ENCODE measurements around the gene ADRA2C.

The ADRA2C gene

DNA sequence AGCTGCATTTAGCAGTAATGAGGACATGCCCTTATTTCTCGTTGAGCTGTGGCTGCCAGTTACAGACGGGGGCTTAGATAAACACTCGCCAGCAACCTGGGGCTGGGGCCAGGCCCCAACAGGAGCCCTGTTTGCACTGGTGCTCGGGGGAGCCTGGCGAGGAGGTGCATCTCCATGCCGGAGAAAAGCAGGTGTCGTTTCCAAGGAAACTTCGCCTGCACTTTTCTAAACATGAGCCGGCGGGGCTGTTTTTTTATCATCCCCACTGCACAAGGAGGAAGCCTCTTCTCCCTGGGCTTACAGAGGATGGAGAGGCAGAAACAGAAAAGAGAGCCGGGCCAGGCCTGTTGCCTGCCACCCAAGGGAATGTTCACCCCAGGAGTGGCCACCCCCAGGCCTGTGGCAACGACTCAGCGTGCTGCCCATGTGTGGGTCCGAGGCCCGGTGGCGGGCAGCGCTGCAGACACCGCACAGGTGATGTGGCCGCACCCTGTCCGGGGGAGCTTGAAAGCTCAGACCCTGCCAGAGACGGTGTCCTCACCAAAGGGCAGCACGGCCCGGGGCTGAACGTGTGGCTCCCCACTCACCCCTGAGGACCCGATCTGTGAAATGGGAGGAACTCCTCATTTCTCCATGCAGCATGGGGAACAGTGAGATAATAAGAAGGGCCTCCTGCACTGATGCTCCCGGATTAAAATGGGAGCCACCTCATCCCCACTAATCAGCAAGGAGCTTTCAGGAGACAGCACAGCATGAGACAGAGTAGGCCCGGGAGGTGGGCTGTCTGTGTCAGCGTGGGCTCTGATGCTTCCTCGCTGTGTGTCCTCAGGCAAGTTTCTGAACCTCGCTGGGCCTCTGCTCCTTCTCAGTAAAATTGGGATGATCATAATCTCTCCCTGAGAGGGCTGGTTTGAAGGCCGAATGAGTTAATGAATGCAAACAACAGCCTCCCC, 33.8 kb upstream of the ADRA2C start:
- TF ChIP-seq EZH2phosphoT487 (IDR thresholded peaks at IDR 0.05; ENCODE audit: borderline replicate concordance, low read length): no peak
- TF ChIP-seq, protein P1, sequence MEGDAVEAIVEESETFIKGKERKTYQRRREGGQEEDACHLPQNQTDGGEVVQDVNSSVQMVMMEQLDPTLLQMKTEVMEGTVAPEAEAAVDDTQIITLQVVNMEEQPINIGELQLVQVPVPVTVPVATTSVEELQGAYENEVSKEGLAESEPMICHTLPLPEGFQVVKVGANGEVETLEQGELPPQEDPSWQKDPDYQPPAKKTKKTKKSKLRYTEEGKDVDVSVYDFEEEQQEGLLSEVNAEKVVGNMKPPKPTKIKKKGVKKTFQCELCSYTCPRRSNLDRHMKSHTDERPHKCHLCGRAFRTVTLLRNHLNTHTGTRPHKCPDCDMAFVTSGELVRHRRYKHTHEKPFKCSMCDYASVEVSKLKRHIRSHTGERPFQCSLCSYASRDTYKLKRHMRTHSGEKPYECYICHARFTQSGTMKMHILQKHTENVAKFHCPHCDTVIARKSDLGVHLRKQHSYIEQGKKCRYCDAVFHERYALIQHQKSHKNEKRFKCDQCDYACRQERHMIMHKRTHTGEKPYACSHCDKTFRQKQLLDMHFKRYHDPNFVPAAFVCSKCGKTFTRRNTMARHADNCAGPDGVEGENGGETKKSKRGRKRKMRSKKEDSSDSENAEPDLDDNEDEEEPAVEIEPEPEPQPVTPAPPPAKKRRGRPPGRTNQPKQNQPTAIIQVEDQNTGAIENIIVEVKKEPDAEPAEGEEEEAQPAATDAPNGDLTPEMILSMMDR (IDR thresholded peaks at IDR 0.05; ENCODE audit: low read depth, low read length, poor library complexity, severe bottlenecking): no peak
- no peaks in the 10 kb centered on the region for H3K9me2 ChIP-seq (replicated peaks; ENCODE audit: control insufficient read depth, low read length)
- H3K4me1 ChIP-seq (ENCODE audit: control insufficient read depth, low read length): no peaks in the 10 kb centered on the region
- no peaks in the 10 kb centered on the region for H4K20me1 ChIP-seq (ENCODE audit: control insufficient read depth, insufficient read depth, low read depth, low read length)
- H3K36me3 ChIP-seq (ENCODE audit: control insufficient read depth, low read length): no peaks in the 10 kb centered on the region
- H3K27me3 ChIP-seq (ENCODE audit: control insufficient read depth, low read length): peaks cover 3% of the 10 kb centered on the region
- no peak overlapping the region for H3K27ac ChIP-seq (ENCODE audit: low read depth, low read length)
- H3F3A ChIP-seq (ENCODE audit: control insufficient read depth, insufficient read depth): no peaks in the 10 kb centered on the region
- no peaks in the 10 kb centered on the region for H3K9me3 ChIP-seq (ENCODE audit: control insufficient read depth, insufficient read depth, low read length)
- no peak overlapping the region for H3K4me3 ChIP-seq (ENCODE audit: low read length)
- H3K79me2 ChIP-seq (ENCODE audit: control insufficient read depth, low read length): no peaks in the 10 kb centered on the region
- no peak overlapping the region for H3K4me2 ChIP-seq (ENCODE audit: low read length)

DNA sequence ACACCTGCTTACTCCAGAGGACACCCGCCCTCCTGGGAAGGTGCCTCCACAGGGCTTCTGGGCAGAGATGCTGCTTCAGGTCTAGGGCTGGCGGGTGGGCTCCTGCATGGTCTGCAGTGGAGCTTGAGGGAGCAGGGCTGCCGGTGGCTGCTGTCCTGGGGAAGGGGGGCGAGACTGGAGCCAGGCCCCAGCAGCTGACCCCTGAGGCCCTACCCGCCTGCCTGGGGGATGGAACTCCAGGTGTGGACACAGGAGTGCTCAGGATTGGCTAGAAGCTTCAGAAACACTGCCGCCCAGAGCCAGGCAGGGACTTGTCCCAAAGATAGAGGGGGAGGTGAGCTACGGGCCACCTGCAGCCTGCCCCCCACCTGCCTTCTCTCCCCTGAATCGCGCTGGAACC, 33.0 kb upstream of the ADRA2C start:
- Histone ChIP-seq H3K9me2 (replicated peaks; ENCODE audit: control insufficient read depth, low read length) (no peaks in the 10 kb centered on the region), H3K27ac (ENCODE audit: low read depth, low read length) (no peak overlapping the region), H3K36me3 (ENCODE audit: control insufficient read depth, low read length) (no peaks in the 10 kb centered on the region), H3K4me2 (ENCODE audit: low read length) (no peak overlapping the region), H3K27me3 (ENCODE audit: control insufficient read depth, low read length) (peaks cover 3% of the 10 kb centered on the region), H3K4me3 (ENCODE audit: low read length) (no peak overlapping the region), H4K20me1 (ENCODE audit: control insufficient read depth, insufficient read depth, low read depth, low read length) (no peaks in the 10 kb centered on the region), H3F3A (ENCODE audit: control insufficient read depth, insufficient read depth) (no peaks in the 10 kb centered on the region), H3K9me3 (ENCODE audit: control insufficient read depth, insufficient read depth, low read length) (no peaks in the 10 kb centered on the region), H3K79me2 (ENCODE audit: control insufficient read depth, low read length) (no peaks in the 10 kb centered on the region), H3K4me1 (ENCODE audit: control insufficient read depth, low read length) (no peaks in the 10 kb centered on the region)
- no peak for TF ChIP-seq EZH2phosphoT487 (IDR thresholded peaks at IDR 0.05; ENCODE audit: borderline replicate concordance, low read length)
- TF ChIP-seq, protein P1 (IDR thresholded peaks at IDR 0.05; ENCODE audit: low read depth, low read length, poor library complexity, severe bottlenecking): no peak

DNA sequence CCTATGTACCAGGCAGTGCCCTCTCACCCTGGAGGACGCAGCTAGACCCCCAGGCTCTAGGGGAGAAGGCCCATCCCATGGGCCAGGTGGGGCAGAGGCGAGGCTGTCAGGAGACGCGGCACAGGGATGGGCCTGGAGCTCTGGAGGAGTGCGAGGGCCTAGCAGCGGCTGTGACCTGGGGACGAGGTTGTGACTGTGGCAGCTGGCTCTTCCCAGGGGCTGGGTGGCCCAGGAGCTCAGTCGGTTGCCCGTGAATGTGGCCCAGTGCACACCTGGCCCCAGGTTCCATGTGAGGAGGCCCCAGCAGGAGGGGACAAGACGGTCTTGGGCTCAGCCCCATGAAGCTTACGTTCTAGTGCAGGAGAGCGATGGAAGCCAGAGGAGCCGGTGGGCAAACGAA, 31.0 kb upstream of the ADRA2C start:
- Histone ChIP-seq H3K9me2 (replicated peaks; ENCODE audit: control insufficient read depth, low read length) (no peaks in the 10 kb centered on the region), H3K27me3 (ENCODE audit: control insufficient read depth, low read length) (peaks cover 3% of the 10 kb centered on the region), H3K4me1 (ENCODE audit: control insufficient read depth, low read length) (no peaks in the 10 kb centered on the region), H3F3A (ENCODE audit: control insufficient read depth, insufficient read depth) (no peaks in the 10 kb centered on the region), H3K9me3 (ENCODE audit: control insufficient read depth, insufficient read depth, low read length) (no peaks in the 10 kb centered on the region), H3K4me3 (ENCODE audit: low read length) (no peak overlapping the region), H4K20me1 (ENCODE audit: control insufficient read depth, insufficient read depth, low read depth, low read length) (no peaks in the 10 kb centered on the region), H3K36me3 (ENCODE audit: control insufficient read depth, low read length) (no peaks in the 10 kb centered on the region), H3K79me2 (ENCODE audit: control insufficient read depth, low read length) (no peaks in the 10 kb centered on the region), H3K4me2 (ENCODE audit: low read length) (no peak overlapping the region), H3K27ac (ENCODE audit: low read depth, low read length) (no peak overlapping the region)
- TF ChIP-seq, protein P1 (IDR thresholded peaks at IDR 0.05; ENCODE audit: low read depth, low read length, poor library complexity, severe bottlenecking): no peak
- no peak for TF ChIP-seq EZH2phosphoT487 (IDR thresholded peaks at IDR 0.05; ENCODE audit: borderline replicate concordance, low read length)
